WERI-Rb-1 (cell line): ENCODE data around the gene OTOF.

ENCODE experiments used
- DNase-seq: peaks from one replicate; pipeline ENCODE4 v3.0.0-alpha.2; 2020
- H3K27ac ChIP-seq: fragments of 250-450 bp; sonication (Bioruptor Pico); 2 replicates; pipeline ENCODE4 v1.5.1; 2020; ENCODE audit warnings: mild to moderate bottlenecking, moderate library complexity
- H3K27me3 ChIP-seq: fragments of 250-450 bp; sonication (Bioruptor Pico); 2 replicates; pipeline ENCODE4 v1.5.1; 2021; ENCODE audit warnings: mild to moderate bottlenecking, low read depth, moderate library complexity; ENCODE audit not compliant: insufficient read depth, severe bottlenecking
- H3K36me3 ChIP-seq: fragments of 250-450 bp; sonication (Bioruptor Pico); 2 replicates; pipeline ENCODE4 v1.5.1; 2020; ENCODE audit warnings: mild to moderate bottlenecking, moderate library complexity
- H3K4me3 ChIP-seq: 2 replicates; pipeline ENCODE4 v1.5.1; 2011; ENCODE audit warnings: low read depth, mild to moderate bottlenecking, control low read depth, low read length
- H3K9me3 ChIP-seq: fragments of 250-450 bp; sonication (Bioruptor Pico); 2 replicates; pipeline ENCODE4 v1.5.1; 2021; ENCODE audit warnings: mild to moderate bottlenecking, moderate library complexity; ENCODE audit not compliant: severe bottlenecking
- CTCF ChIP-seq: IDR thresholded peaks from 2 replicates; pipeline ENCODE4 v1.5.1; 2011; ENCODE audit warnings: low read depth, mild to moderate bottlenecking, control low read depth, inconsistent platforms, low read length

The OTOF gene

GRCh38 chr2:26457695-26458364 is 20.1 kb downstream of the OTOF start:
- DNase-seq: no peak
- Histone ChIP-seq H3K27ac (no peak overlapping the region), H3K4me3 (no peak overlapping the region), H3K27me3 (no peaks in the 10 kb centered on the region), H3K36me3 (no peaks in the 10 kb centered on the region), H3K9me3 (no peaks in the 10 kb centered on the region)
- TF ChIP-seq CTCF: no peak

- Histone ChIP-seq H3K9me3 (no peaks in the 10 kb centered on the region), H3K36me3 (no peaks in the 10 kb centered on the region), H3K4me3 (no peak overlapping the region), H3K27me3 (no peaks in the 10 kb centered on the region), H3K27ac (no peak overlapping the region)
- no peak for TF ChIP-seq CTCF
- DNase-seq: no peak
Observed at GRCh38 chr2:26457251-26457666, 20.7 kb downstream of the OTOF start.

- no peak overlapping the region for H3K4me3 ChIP-seq
- no peak for TF ChIP-seq CTCF
- no peaks in the 10 kb centered on the region for H3K36me3 ChIP-seq
- DNase-seq: no peak
- H3K9me3 ChIP-seq: no peaks in the 10 kb centered on the region
- H3K27me3 ChIP-seq: no peaks in the 10 kb centered on the region
- H3K27ac ChIP-seq: no peak overlapping the region
Observed at GRCh38 chr2:26456440-26457250, 21.3 kb downstream of the OTOF start.

DNA sequence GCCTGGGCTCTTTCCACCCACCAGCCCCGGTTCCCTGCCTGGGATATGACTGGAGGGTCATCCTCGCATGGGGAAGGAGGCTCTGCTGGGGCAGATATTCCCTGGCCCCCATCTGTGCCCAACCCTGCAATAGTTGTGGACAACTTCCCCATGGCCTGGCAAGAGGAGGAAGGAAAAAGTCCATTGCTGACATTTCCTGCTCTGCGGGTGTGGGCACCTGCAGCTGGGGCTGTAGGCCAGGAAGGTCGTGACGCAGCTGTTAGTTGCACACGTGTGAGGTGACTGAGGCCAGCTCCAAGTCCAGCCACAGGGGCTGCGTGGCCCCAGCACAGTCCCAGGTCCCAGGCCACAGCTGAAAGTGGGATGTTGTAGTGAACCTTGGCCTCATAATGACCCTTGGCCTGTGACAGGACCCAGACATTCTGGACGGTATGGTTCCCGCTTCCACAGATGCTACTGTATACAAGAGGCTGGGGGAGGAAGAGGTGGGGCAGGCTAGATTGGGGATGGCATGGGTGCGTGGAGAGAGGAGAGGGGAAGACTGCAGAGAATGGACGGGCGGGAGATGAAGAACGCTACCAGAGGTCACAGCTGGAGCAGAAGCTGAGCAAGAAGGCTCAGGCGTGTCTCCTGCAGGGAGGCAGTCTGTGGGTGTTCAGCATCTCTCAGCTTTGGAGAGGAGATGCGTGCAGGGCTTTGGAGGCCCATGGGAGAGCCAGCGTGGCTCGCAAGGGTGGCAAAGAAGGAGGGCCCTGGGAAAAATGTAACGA is 22.1 kb downstream of the OTOF start:
- Histone ChIP-seq H3K27ac (no peak overlapping the region), H3K9me3 (no peaks in the 10 kb centered on the region), H3K36me3 (no peaks in the 10 kb centered on the region), H3K27me3 (no peaks in the 10 kb centered on the region), H3K4me3 (no peak overlapping the region)
- DNase-seq: no peak
- TF ChIP-seq CTCF: no peak

DNA sequence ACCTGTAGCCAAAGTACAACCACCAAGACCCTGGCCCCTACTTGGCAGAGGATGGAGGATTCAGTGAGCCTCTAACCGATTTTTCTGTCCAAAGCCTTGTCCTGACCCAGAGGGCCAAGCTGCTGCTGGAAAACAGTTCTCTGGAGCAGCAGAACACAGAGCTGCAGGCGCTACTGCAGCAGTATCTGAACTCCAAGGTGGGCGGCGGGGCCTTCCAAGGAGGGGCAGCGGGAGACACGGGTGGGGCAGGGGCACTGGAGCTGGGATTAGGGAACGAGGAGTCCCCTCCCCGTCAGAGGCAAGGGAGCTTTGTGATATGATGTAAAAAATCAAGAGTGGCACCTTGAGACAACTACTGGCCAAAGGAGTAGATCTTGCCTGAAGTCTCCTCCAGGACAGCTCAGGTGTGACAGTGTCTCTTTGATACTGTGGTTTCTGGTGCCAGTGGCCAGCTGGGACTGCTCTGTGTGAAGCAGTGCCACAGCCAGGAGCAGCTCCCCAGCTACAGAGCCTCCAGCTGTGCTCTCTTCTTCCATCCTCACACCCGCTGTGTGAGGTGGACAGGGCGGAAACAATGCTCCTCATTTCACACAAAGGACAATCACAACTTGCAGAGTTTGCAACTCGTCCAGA is 22.8 kb downstream of the OTOF start:
- DNase-seq: no peak
- no peaks in the 10 kb centered on the region for H3K9me3 ChIP-seq
- no peaks in the 10 kb centered on the region for H3K36me3 ChIP-seq
- TF ChIP-seq CTCF: no peak
- no peak overlapping the region for H3K4me3 ChIP-seq
- no peak overlapping the region for H3K27ac ChIP-seq
- H3K27me3 ChIP-seq: no peaks in the 10 kb centered on the region
